DMS 273 (cell line): ENCODE results near the gene PHACTR3.
A peak's percentile ranks its signal among the peaks of the same experiment; 100 is the strongest.

Source experiments
- DNase-seq: peaks from one replicate; lab custom pipeline; 2025; ENCODE audit not compliant: unreplicated experiment; lab: John Stamatoyannopoulos, UW

The PHACTR3 gene

DNA sequence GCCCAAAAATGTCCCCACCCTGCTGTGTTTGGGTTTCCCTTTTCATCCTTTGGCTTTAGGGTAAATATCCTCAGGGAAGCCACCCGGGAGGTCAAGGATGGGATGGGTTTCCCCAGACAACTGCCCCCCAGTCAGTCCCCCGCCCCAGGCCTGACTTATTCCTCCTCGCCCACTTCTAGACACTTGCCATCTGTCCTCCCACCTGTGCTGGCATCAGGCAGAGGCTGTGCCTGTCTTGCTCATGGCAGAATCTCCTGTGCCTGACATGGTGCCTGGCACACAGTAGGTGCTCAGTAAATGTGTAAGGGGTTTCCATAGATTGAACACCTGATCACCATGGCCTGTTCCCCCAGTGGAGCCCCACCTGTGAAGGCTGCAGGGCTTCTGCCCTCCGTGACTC, 141.8 kb downstream of the PHACTR3 start:
- no peak for DNase-seq

DNA sequence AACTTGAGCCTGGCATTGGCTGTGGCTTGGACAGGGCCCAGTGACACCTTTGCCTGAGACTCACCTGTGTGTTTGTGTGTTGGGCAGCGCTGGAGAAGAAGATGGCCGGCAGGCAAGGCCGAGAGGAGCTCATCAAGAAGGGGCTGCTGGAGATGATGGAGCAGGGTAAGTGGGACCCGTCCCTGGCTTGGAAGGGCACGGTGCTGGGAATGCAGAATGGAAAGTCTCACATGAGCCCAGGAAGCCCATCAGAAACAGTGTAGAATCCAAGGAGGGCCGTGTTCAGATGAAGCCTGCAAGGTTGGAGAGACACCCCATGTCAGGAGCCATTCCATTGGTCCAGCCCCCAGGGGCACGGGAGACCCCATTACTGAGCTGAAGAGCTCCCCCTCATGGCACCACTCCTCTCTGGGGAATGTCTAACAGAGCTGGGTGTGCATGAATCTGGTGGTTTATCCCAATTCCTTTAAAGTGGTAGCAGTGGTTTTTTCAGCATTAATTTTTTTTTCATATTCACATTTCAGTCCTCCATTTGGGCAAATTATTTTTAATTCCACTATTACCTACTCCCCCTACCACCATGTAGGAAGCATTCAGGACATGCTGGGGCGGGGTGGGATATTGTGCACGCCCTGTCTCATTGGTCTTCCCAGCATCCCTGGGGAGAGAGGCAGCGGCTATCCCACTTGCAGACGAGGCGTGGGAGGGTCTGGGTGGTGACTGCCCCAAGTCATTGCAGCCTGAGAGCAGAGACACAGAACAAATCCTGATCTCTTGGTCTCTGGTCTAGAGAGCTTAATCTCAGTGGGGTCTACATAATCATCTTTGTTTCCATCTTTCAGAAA, 143.6 kb downstream of the PHACTR3 start:
- DNase-seq: no peak

DNA sequence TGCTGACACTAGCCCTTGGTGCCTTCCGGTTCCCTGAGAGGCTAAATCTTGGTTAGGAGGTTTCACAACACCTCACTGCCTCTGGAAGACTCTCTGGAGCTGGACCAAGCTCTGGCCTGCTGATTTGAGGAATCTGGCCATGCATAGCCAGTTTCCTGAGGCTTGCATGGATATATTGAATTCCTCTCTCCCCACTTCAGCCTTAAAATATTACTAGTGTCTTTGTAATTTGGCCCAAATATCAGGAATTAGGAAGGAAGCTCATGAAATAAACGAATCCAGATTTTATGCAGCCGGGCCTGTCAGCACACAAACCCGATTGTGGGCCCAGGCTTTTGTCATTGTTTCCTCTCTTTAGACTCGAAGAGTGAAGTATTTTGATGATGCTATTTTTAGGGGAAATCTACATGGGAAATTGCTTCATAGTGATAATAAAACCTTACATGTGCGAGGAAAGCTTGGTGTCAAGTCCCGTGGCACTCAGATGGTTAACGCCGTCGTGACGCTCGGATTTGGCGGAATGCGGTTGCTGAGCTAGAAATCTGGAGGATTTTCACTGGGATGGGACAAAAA, 144.4 kb downstream of the PHACTR3 start:
- DNase-seq: no peak

DNA sequence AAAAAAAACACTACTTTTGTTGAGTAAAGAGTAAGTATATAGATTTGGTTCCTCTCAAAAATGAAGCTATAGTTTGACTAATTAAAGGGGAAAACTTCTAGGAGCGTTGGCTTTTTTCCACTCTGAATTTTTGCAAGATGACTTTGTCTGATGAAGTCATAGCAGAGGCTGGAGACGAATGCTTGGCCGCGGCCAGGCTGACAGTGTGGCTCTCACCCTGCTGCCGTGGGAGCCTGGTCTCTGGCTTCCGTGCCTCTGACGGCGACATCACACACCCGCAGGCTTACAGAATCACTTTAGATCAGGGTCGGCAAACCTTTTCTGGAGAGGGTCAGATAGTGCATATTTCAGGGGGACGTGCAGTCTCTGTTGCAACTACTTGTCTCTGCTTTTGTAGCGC, 145.0 kb downstream of the PHACTR3 start:
- no peak for DNase-seq

DNA sequence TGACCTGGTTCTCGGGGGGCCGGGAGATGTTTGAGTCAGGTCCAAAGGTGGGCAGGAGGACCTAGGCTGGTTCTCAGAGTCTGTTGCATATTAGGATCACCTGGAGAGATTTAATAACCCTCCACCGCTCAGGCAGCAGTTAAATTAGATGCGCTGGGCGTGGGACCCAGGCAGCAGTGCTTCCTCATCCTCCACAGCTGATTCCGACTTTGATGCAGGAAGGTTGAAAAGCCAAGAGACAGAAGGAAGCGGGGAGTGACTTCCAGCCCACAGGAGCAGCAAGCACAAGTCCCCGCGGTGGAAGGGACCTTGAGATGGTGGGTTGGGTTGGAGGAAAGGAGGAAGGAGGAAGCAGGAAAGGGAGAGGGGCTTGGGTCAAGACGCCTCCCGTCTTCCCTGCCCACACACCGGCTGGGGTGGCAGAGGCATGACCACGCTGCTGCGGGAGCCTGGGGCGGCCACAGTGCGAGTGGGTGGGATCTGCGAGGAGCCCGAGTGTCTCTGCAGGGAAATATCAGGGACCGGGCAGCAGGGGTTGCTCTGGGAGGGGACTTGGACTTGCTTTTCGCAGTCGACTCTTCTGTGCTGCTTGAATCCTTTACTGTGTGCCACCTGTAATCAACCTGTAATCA, 146.0 kb downstream of the PHACTR3 start:
- DNase-seq: no peak

DNA sequence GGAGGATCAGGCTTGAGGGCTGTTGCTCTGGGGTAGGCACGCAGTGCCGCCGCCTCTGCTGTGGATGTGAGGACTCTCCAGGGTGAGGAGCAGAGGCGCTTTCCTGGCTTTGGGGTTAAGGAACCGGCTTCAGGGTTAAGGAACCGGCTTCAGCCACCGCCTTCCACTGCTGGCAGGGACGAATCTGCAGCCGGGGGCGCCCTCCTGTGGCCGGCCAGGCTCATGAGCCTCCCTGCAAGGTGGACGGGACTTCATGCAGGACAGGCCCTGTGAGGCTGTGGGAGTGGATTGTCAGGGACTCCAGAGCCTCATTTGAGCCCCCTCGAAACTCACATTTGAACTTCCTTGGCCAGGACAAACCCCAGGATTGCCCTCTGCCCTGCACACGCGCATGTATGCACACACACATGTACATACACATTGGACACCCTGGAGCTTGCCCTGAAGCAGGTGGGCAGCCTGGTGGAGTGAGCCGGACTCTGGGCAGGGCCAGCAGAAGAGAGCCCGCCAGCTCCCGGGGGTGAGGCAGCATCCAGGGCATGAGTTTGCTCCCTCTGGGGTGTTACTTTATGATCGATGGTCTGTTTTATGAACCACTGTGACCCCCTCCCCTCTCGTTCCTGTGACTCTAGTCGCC, 146.9 kb downstream of the PHACTR3 start:
- peak; percentile 79 for DNase-seq

DNA sequence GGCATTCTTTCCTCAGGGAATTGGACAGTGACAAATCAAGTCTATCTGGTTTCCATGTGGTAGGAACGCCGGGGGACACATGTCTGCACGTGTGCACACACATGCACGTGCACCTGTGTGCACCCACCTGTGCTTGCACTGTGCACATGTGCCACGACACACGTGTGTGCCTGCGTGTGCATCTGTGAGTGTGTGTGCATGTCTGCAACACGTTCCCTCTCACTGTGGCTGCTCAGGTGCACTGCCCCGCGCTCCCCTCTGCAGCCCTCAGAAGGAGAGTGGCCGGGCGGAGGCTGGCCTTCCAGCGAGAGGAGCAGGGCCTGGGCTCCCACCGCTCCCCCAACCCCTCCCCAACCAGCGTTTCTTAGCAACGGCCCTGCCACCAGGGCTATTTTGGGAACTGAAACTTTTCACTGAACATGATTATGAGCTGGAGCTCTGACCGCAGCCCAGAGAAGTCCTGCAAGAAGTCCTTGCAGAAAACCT, 147.8 kb downstream of the PHACTR3 start:
- no peak for DNase-seq

DNA sequence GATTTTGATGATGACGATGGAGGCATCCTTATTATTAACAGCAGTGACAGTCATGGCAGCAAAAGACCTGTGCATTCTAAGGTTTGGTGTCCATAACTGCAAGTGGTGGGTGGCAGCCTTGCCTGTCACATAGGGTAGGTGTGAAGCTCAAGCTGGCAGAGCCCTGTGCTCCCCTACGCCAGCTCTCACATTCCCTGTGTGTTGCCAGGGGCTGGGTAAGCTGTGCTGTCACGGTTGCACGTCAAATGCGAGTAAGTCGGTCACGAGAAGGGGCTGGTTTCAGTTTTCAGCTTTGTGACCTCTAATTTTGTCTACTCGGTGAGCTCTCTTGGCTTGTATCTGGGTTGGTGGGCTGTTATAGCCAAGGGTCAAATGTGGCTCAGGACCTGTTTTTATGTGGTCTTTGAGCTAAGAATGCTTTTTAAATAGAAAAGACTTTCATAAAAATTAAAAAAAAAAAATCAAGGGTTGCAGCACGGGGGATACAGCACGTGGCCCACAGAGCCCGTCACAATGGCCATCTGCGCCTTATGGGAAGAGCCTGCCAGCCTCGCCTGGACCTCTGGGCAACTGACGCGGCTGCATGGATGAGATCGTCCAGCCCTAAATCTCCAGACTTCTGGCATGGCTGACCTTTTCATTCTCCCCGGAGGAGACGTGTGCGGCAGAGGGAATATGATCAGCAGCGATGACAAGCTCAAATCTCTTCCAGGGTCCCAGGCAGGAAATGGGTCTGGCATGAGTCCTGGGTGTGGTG, 148.5 kb downstream of the PHACTR3 start:
- no peak for DNase-seq

DNA sequence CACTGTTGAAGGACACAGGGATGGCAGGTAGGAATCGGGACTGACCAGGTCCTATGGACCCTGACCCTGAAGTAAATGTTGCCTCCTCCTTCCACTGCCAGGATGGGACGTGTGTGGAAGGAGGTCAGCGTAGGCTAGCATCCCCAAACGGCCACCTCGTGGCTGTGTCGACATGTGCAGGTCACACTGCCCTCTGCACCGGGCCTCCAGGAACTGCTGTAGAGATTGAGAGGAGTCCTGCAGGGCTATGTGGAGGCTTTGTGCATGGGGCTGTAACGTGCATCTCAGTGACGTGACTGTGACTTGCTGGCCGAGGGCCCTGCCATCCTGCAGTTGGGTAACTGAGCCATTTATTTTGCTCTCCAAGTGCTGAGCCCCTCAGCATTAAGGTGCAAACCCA, 149.5 kb downstream of the PHACTR3 start:
- no peak for DNase-seq

DNA sequence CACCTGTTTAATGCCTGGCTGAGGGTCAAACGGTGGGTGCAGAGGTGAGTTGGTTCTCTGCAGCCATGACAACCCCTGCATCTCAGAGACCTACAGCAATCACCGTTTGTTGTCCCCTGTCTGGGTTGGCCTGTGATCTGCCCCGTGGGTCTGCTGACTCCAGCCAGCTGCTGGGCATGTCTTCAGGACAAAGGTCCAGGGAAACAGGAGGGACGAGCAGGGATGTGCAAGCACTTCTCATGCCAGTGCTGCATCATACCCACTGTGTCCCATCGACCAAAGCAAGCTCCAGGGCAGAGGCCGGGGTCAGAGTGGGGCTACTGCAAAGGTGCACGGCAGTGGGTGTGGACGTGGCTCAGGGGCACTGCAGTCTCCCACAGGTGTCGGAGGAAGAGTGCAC, 150.2 kb downstream of the PHACTR3 start:
- no peak for DNase-seq

DNA sequence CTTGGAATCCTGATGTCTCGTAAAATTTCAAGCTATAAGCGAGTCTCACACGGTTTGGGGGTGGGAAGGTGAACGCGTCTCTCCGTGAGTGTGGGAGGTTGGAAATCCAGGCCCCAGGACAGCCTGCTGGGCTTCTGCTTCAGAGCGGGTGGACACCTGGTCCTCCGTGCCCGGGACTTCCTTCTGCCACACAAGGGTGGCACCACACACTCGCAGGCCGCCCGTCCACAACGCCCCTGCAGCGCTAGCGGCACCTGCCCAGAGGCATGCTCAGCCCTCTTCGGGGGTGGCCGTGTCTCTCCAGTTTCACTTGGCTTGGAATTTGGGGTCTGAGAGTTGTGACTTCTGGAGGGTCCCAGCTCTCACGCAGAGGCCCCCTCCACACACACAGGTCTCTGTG, 151.9 kb downstream of the PHACTR3 start:
- no peak for DNase-seq

DNA sequence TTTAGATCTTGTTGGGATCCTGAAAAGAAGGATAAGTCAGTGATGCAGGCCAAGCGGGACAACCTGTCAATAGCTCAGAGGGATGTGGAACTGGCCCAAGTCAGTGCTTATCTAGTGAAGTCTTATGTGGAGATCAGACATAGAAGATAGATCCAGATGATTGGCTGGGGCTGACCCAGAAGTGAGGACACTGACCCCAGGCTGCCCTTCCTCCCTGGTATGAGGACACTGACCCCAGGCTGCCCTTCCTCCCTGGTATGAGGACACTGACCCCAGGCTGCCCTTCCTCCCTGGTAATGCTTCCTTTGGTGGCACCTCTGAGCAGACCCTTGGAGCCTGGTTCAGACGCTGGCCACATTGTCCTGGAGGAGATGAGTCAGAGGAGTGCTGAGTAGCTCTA, 159.7 kb downstream of the PHACTR3 start:
- DNase-seq: no peak

DNA sequence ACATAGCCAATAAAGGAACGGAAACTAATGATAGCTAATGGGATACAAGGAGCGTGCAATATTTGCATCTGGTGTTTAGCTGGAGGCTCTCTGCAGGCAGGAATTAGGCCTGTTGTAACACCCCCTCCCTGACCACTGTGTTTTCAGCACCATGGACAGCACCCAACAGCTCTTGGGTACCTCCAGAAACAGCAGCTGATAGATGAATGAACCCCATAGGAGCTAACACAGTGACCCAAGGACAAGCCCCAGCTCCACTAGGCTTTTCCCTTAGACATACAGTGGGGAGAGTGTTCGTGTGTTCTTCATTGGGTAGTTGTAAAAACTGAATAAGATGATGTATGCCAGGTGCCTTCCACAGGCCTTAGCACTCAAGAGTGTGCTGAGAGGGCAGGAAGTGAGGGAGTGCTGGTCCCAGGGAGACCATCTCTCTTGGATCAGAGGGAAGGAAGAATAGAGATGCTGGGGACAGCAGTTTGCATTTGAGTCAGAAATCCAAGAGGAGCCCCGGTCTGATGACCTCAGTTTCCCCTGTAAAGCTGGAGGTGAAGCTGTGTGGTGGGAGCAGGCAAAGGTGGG, 161.3 kb downstream of the PHACTR3 start:
- peak; percentile 29 for DNase-seq

DNA sequence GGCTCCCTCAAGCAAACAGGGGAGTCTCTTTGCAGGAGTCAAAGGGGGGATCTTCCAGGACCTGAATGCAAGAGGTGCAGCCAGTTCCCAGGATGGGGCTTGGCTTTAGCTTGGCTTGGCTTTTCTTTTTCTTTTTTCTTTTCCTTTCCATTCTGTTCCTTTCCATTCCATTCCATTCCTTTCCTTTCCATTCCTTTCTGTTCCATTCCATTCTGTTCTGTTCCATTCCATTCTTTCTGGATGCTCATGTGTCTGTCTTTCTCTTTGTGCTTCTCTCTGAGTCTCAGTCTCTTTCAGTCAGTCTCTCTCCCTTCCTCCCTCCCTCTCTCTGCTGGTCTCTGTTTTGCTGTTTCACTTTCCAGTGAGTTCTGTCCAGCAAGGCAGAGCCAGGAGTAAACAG, 163.3 kb downstream of the PHACTR3 start:
- no peak for DNase-seq

DNA sequence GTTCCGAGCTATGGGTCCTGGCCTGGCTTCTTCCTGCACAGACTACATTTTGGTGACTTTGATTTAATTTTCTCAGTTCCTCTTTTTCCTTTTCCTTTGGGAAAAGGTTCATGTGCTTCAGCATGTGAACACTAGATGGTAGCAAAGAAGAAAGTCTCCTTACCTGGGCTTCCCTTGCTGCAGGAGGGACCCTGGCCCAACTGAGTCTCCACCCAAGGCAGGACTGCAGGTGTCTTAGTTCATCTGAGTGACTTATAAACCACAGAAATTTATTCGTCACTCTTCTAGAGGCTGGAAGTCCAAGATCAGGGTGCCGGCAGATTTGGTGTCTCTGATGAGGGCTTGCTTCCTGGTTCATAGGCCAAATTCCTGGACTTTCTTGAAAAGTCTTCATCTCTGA, 165.9 kb downstream of the PHACTR3 start:
- DNase-seq: no peak

DNA sequence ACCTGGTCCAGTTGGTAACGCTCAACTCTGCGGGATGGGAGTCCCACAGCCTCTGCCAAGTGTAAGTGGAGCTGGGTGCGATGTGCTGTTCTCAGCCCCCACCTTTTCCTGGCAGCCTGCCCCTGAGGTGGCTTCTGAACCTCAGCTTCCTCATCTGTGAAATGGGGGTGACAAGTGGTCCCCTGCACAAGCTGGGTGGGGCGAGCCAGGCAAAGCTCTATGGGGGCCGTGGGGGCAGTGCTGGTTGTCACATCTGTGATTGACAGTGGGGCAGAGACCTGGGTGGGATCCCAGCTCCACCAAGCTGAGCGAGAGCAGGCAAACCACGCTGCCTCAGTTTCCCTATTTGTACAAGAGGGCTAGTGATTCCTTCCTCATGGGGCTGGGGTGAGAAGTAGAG, 166.5 kb downstream of the PHACTR3 start:
- no peak for DNase-seq

DNA sequence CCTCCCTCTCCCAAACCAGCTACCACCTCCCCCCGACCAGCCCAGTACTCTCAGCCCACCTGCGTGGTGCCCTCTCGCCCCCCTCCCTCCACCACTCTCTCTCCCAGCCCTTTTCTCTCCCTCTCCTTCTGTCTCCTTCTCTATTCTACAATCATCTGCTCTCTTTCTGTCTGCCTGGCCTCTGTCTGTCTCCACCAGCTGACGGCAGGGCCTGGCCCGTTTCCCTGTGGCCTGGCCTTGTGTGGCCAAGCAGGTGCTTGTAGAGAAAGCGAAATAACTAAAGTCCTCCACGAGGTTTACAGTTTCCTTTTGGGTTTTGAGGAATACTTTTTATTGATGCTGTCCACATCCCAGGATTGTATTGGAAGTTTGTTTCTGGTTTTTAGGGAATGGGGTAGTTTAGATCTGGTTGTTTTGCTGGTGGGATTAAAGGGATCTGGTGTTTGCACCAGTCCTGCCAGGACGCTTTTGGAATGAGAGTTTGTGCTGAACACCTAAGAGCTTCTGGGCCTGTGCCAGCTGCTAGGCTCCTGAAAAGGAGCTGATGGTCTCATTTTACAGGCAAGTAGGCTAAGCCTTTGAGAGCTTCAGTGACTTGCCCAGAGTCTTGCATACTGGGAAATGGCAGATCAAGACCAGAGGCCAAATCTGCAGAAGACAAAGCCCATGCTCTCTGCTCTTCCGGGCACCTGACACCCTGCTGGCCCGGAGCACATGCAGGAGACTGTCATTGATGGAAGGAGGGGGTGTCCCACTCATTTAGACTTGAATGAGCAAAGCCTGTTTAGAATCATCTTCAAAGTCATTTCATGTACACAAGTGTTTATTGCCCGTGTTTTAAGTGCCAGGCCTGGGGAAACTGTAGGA, 167.4 kb downstream of the PHACTR3 start:
- DNase-seq: peak; percentile 27

DNA sequence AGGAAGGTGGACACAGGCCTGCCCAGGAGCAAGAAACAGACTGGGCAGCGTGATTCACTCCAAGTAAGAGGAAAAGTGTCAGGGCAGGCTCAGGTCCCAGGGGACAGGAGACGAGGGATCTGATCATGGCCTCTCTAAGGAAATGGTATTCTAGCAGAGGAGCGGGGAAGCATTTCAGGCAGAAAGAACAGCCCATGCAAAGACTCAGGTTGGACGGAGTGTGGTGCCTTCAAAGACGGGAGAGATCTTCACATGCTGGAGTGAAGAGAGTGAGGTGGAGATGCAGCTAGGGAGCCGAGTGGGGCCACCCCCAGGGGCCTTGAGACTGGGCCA, 168.0 kb downstream of the PHACTR3 start:
- no peak for DNase-seq

DNA sequence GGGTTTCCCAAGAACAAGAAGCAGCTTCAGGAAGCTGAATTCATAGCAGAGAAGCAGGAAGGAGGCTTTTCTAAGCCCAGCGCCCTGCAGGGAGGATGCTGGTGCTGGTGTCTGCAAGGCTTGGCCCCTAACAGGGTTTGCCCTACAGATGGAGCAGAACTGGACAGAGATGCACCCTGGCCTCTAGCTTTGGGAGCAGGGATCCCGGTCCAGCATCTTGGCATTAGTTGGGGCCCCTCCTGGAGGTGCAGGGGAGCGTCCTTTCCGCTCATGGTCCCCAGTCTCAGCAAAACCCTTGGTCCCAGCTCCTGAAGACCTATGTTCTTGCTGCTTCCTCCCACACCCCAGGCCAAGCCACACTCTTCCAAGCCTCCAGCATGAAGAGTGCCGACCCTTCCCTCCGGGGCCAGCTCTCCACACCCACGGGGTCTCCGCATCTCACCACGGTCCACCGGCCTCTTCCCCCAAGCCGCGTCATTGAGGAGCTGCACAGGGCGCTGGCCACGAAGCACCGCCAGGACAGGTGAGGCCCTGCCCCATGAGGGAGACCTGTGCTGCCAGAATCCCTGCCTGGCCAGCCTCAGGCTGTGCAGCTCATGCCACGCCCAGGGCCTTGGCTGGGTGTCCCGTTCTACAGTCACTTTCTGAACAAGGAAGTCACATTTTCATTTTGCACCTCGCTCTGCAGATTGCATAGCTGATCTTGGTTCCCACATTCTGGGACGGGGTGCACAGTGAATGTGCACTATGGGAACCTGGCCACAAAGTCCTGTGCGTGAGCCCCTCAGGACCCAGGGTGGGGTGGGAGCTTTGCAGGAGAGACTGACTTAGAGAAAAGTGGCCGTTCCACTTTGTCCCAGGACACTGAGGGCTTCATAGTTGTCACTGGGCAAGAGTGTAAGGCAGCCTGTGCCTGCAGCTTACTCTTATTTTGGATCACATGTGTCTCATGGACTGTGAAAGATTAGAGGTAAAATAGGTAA, 168.9 kb downstream of the PHACTR3 start:
- no peak for DNase-seq
